ENCODE results near the gene TAS1R2.

The TAS1R2 gene

GRCh38 chr1:18831656-18832055 lies 27.8 kb downstream of the TAS1R2 start:
- no peak overlapping the region for H3K9ac ChIP-seq
- no peak overlapping the region for H3K4me3 ChIP-seq (ENCODE audit: low read depth, low read length)
- H3K27me3 ChIP-seq (ENCODE audit: control insufficient read depth, insufficient read depth, low read length) = no peaks in the 10 kb centered on the region
- no peaks in the 10 kb centered on the region for H3K79me2 ChIP-seq
- no peak for TF ChIP-seq CTCF (IDR thresholded peaks at IDR 0.05)
- no peaks in the 10 kb centered on the region for H3K4me1 ChIP-seq
- no peaks in the 10 kb centered on the region for H3K9me3 ChIP-seq (ENCODE audit: control insufficient read depth, low read length)
- H2AFZ ChIP-seq = no peak overlapping the region
- no peaks in the 10 kb centered on the region for H3K36me3 ChIP-seq (ENCODE audit: control insufficient read depth, insufficient read depth, low read length)
- H3K4me2 ChIP-seq (ENCODE audit: low read length) = no peak overlapping the region
- no peak overlapping the region for H3K27ac ChIP-seq

- Histone ChIP-seq H3K36me3 (ENCODE audit: control insufficient read depth, insufficient read depth, low read length) (no peaks in the 10 kb centered on the region), H3K4me2 (ENCODE audit: low read length) (no peak overlapping the region), H3K27me3 (ENCODE audit: control insufficient read depth, insufficient read depth, low read length) (no peaks in the 10 kb centered on the region), H2AFZ (no peak overlapping the region), H3K27ac (no peak overlapping the region), H3K79me2 (no peaks in the 10 kb centered on the region), H3K4me1 (no peaks in the 10 kb centered on the region), H3K9ac (no peak overlapping the region), H3K4me3 (ENCODE audit: low read depth, low read length) (no peak overlapping the region), H3K9me3 (ENCODE audit: control insufficient read depth, low read length) (no peaks in the 10 kb centered on the region)
- no peak for TF ChIP-seq CTCF (IDR thresholded peaks at IDR 0.05)
Observed at GRCh38 chr1:18830596-18830995, 28.9 kb downstream of the TAS1R2 start.

- TF ChIP-seq CTCF (IDR thresholded peaks at IDR 0.05) = no peak
- no peaks in the 10 kb centered on the region for H3K27me3 ChIP-seq (ENCODE audit: control insufficient read depth, insufficient read depth, low read length)
- no peak overlapping the region for H3K9ac ChIP-seq
- no peak overlapping the region for H3K27ac ChIP-seq
- no peak overlapping the region for H3K4me2 ChIP-seq (ENCODE audit: low read length)
- H3K4me1 ChIP-seq = no peaks in the 10 kb centered on the region
- H2AFZ ChIP-seq = no peak overlapping the region
- H3K9me3 ChIP-seq (ENCODE audit: control insufficient read depth, low read length) = no peaks in the 10 kb centered on the region
- no peaks in the 10 kb centered on the region for H3K36me3 ChIP-seq (ENCODE audit: control insufficient read depth, insufficient read depth, low read length)
- no peaks in the 10 kb centered on the region for H3K79me2 ChIP-seq
- H3K4me3 ChIP-seq (ENCODE audit: low read depth, low read length) = no peak overlapping the region
Observed at GRCh38 chr1:18829671-18830070, 29.8 kb downstream of the TAS1R2 start.

GRCh38 chr1:18828224-18828623 lies 31.2 kb downstream of the TAS1R2 start:
- Histone ChIP-seq H3K9me3 (ENCODE audit: control insufficient read depth, low read length) (no peaks in the 10 kb centered on the region), H3K9ac (no peak overlapping the region), H3K27me3 (ENCODE audit: control insufficient read depth, insufficient read depth, low read length) (no peaks in the 10 kb centered on the region), H3K27ac (no peak overlapping the region), H3K4me1 (no peaks in the 10 kb centered on the region), H3K36me3 (ENCODE audit: control insufficient read depth, insufficient read depth, low read length) (no peaks in the 10 kb centered on the region), H2AFZ (no peak overlapping the region), H3K79me2 (no peaks in the 10 kb centered on the region), H3K4me3 (ENCODE audit: low read depth, low read length) (no peak overlapping the region), H3K4me2 (ENCODE audit: low read length) (no peak overlapping the region)
- TF ChIP-seq CTCF (IDR thresholded peaks at IDR 0.05) = no peak

GRCh38 chr1:18823438-18823837 lies 36.0 kb downstream of the TAS1R2 start:
- Histone ChIP-seq H3K36me3 (ENCODE audit: control insufficient read depth, insufficient read depth, low read length) (no peaks in the 10 kb centered on the region), H2AFZ (no peak overlapping the region), H3K27ac (no peak overlapping the region), H3K4me3 (ENCODE audit: low read depth, low read length) (no peak overlapping the region), H3K4me2 (ENCODE audit: low read length) (no peak overlapping the region), H3K9ac (no peak overlapping the region), H3K4me1 (no peaks in the 10 kb centered on the region), H3K9me3 (ENCODE audit: control insufficient read depth, low read length) (no peaks in the 10 kb centered on the region), H3K79me2 (no peaks in the 10 kb centered on the region), H3K27me3 (ENCODE audit: control insufficient read depth, insufficient read depth, low read length) (no peaks in the 10 kb centered on the region)
- TF ChIP-seq CTCF (IDR thresholded peaks at IDR 0.05) = no peak

Measured in parathyroid adenoma (tissue), 2 donors.